NT2/D1 (cell line): ENCODE results near the gene RTN4RL1.

ENCODE experiments used
- SUZ12 ChIP-seq: IDR thresholded peaks from 2 replicates; pipeline ENCODE4 v1.6.1; 2011; ENCODE audit not compliant: insufficient read length, insufficient read depth; ENCODE audit errors: extremely low read depth
- ZNF274 ChIP-seq: IDR thresholded peaks from 2 replicates; pipeline ENCODE4 v1.6.1; 2011; ENCODE audit warnings: mild to moderate bottlenecking, low read depth, low read length

GRCh38 chr17:1936766-1937165 lies 88.4 kb downstream of the RTN4RL1 start:
- TF ChIP-seq ZNF274 (no peak), SUZ12 (no peak)
